MM.1S (cell line): ENCODE measurements around the gene TNFRSF25.

ENCODE experiments used
- DNase-seq: peaks from one replicate; pipeline ENCODE4 v3.0.0-alpha.2; 2015
- H2AFZ ChIP-seq: fragments of 300-600 bp; sonication (generic); 2 replicates; pipeline ENCODE4 v1.6.0; 2016; ENCODE audit warnings: antibody characterized with exemption, low read length
- H3F3A ChIP-seq: fragments of 300-600 bp; sonication (generic); 2 replicates; pipeline ENCODE4 v1.6.1; 2016; ENCODE audit warnings: mild to moderate bottlenecking, antibody characterized with exemption, low read length, moderate library complexity, mixed read lengths; ENCODE audit not compliant: insufficient read depth
- H3K27ac ChIP-seq: fragments of 300-600 bp; sonication (generic); 2 replicates; pipeline ENCODE4 v1.5.1; 2016; ENCODE audit warnings: mild to moderate bottlenecking, low read length
- H3K27me3 ChIP-seq: fragments of 300-600 bp; sonication (generic); replicated peaks from 2 replicates; pipeline ENCODE4 v1.6.0; 2016; ENCODE audit warnings: low read length; ENCODE audit not compliant: insufficient read depth
- H3K36me3 ChIP-seq: fragments of 300-600 bp; sonication (generic); replicated peaks from 2 replicates; pipeline ENCODE4 v1.6.1; 2016; ENCODE audit warnings: mild to moderate bottlenecking, low read length, mixed read lengths; ENCODE audit not compliant: insufficient read depth
- H3K4me1 ChIP-seq: fragments of 300-600 bp; sonication (generic); 2 replicates; pipeline ENCODE4 v1.6.1; 2016; ENCODE audit warnings: low read length, mixed read lengths
- H3K4me2 ChIP-seq: fragments of 300-600 bp; sonication (generic); 2 replicates; pipeline ENCODE4 v1.6.0; 2016; ENCODE audit warnings: low read depth, low read length
- H3K4me3 ChIP-seq: fragments of 300-600 bp; sonication (generic); 2 replicates; pipeline ENCODE4 v1.5.1; 2016; ENCODE audit warnings: low read length, mixed read lengths
- H3K79me2 ChIP-seq: fragments of 300-600 bp; sonication (generic); 2 replicates; pipeline ENCODE4 v1.6.1; 2016; ENCODE audit warnings: mixed run types, low read length, mixed read lengths
- H3K9ac ChIP-seq: fragments of 300-600 bp; sonication (generic); 2 replicates; pipeline ENCODE4 v1.6.1; 2016; ENCODE audit warnings: low read length, mixed read lengths
- H3K9me2 ChIP-seq: fragments of 300-600 bp; sonication (generic); replicated peaks from 2 replicates; pipeline ENCODE4 v1.6.1; 2016; ENCODE audit warnings: mild to moderate bottlenecking, low read length, mixed read lengths; ENCODE audit not compliant: insufficient read depth
- H3K9me3 ChIP-seq: fragments of 300-600 bp; sonication (generic); replicated peaks from 2 replicates; pipeline ENCODE4 v1.6.1; 2016; ENCODE audit warnings: mild to moderate bottlenecking, low read length, mixed read lengths; ENCODE audit not compliant: insufficient read depth
- H4K20me1 ChIP-seq: fragments of 300-600 bp; sonication (generic); 2 replicates; pipeline ENCODE4 v1.6.1; 2016; ENCODE audit warnings: mild to moderate bottlenecking, low read length, moderate library complexity, mixed read lengths; ENCODE audit not compliant: insufficient read depth
- CTCF ChIP-seq: fragments of 300-600 bp; sonication (generic); IDR thresholded peaks from 2 replicates; pipeline ENCODE4 v1.5.1; 2016; ENCODE audit warnings: antibody characterized with exemption, low read length, mixed read lengths
- EZH2 ChIP-seq: fragments of 300-600 bp; sonication (generic); optimal IDR thresholded peaks from 2 replicates; pipeline ENCODE3; 2017; ENCODE audit warnings: low read depth, mild to moderate bottlenecking, antibody characterized with exemption, low read length, mixed read lengths
- EZH2phosphoT487 ChIP-seq: fragments of 300-600 bp; sonication (generic); IDR thresholded peaks from 2 replicates; pipeline ENCODE4 v1.6.1; 2018; ENCODE audit warnings: antibody characterized with exemption, low read length

Gene TNFRSF25

DNA sequence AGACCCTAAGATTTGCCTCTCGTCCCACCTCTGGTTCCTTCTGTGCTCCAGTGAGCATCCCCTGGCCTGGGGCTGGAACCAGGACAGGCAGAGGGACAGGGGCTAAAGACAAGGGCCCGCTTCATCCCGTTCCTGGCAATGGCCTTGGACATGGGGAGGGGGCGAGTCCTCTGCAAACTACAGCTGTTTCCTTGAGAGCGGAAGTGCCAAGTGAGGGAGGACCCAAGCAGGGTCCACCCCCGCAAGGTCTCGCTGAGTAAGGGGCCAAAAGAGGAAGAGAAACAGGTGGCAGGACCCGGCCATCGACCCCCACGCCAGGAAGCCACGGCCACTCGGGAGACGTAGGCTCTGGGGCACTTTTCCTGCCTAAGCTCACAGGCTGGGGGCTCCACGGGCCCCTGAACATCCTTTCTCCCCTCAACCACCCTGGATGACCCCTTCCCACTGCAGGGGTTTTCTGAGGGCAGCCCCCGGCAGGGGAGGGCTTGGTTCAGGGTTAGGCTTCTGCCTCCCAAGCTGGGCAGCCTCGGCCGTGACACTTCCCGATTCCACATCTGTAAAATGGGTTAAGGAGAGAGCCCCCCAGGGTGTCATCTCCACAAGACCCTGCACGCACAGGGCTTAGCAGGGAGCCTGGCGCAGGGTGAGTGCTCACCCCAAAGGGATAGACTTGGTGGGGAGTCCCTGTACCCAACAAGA, 43.4 kb upstream of the TNFRSF25 start:
- Histone ChIP-seq H4K20me1 (no peaks in the 10 kb centered on the region), H3K9me2 (no peaks in the 10 kb centered on the region), H3K27me3 (peaks cover 54% of the 10 kb centered on the region), H3K27ac (no peak overlapping the region), H3F3A (no peaks in the 10 kb centered on the region), H3K4me2 (no peak overlapping the region), H3K9me3 (no peaks in the 10 kb centered on the region), H2AFZ (no peak overlapping the region), H3K36me3 (no peaks in the 10 kb centered on the region), H3K9ac (no peak overlapping the region), H3K4me1 (peaks cover 4% of the 10 kb centered on the region; the same call in 1 of the 2 replicates), H3K79me2 (no peaks in the 10 kb centered on the region), H3K4me3 (no peak overlapping the region)
- no peak for TF ChIP-seq EZH2
- TF ChIP-seq EZH2phosphoT487, result no peak
- TF ChIP-seq CTCF, result no peak
- DNase-seq, result no peak

GRCh38 chr1:6508816-6509189, 42.8 kb upstream of the TNFRSF25 start:
- no peaks in the 10 kb centered on the region for H3K79me2 ChIP-seq
- no peak overlapping the region for H3K9ac ChIP-seq
- H3K27ac ChIP-seq, result no peak overlapping the region
- H3F3A ChIP-seq, result no peaks in the 10 kb centered on the region
- no peak for DNase-seq
- H2AFZ ChIP-seq, result no peak overlapping the region
- no peaks in the 10 kb centered on the region for H3K36me3 ChIP-seq
- H3K27me3 ChIP-seq, result peaks cover 60% of the 10 kb centered on the region
- H3K4me3 ChIP-seq, result no peak overlapping the region
- H3K9me2 ChIP-seq, result no peaks in the 10 kb centered on the region
- H4K20me1 ChIP-seq, result no peaks in the 10 kb centered on the region
- no peaks in the 10 kb centered on the region for H3K9me3 ChIP-seq
- H3K4me2 ChIP-seq, result no peak overlapping the region
- TF ChIP-seq EZH2phosphoT487 (no peak), EZH2 (no peak), CTCF (no peak)
- H3K4me1 ChIP-seq, result peaks cover 4% of the 10 kb centered on the region; the same call in 1 of the 2 replicates

- no peak overlapping the region for H2AFZ ChIP-seq
- peaks cover 65% of the 10 kb centered on the region for H3K27me3 ChIP-seq
- DNase-seq, result no peak
- H3K4me3 ChIP-seq, result no peak overlapping the region
- no peak overlapping the region for H3K9ac ChIP-seq
- no peaks in the 10 kb centered on the region for H3K9me2 ChIP-seq
- no peak overlapping the region for H3K4me2 ChIP-seq
- H4K20me1 ChIP-seq, result no peaks in the 10 kb centered on the region
- no peaks in the 10 kb centered on the region for H3K36me3 ChIP-seq
- H3K9me3 ChIP-seq, result no peaks in the 10 kb centered on the region
- no peaks in the 10 kb centered on the region for H3K79me2 ChIP-seq
- peaks cover 4% of the 10 kb centered on the region; the same call in 1 of the 2 replicates for H3K4me1 ChIP-seq
- no peak overlapping the region for H3K27ac ChIP-seq
- no peaks in the 10 kb centered on the region for H3F3A ChIP-seq
- no peak for TF ChIP-seq EZH2
- no peak for TF ChIP-seq EZH2phosphoT487
- no peak for TF ChIP-seq CTCF
Measured at GRCh38 chr1:6508154-6508815, 42.3 kb upstream of the TNFRSF25 start.
